Measurements from ENCODE around the gene LHPP. TPM values are rescaled to one million over a fixed set of nuclear protein-coding genes. Genes with fewer than 3 reads are reported as not detected.
A peak's percentile ranks its signal among the peaks of the same experiment; 100 is the strongest.

LHPP gene
- total RNA-seq, 1 donor from 2014 or later: 8.8 TPM

DNA sequence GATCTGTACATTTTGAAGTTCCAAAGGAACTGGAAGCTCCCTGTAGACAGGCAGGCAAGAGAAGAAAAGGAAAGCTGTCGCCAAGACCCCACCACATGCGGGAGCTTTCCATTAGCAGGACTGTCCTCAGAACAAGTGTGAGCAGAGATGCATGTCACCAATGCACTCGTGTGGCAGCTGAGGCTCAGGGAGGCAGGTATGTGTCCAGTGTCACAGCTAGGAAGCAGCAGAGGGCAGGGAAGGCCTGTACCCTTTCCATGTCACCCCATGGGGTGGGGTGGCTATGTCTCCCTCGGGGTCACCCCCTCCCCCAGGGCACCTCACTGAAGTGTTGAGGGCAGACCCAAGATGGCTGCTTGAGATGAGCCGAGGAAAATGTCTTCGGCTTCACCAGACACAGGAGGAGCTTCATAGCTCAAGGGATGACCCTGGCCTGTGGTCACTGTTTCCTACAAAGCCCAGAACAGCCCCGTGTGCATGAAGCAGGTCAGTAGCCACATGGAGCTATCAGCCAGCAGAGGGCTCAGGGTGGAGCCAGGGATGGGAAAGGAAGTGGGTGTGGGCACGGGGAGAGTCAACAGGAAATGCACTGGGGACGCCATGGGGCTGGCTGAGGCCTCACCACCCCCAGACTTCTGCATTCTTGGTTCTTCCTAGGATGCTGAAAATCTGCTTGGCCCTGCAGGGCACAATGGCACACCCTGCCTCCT is 186.0 kb downstream of the LHPP start:
- H3K36me3 Mint-ChIP-seq (ENCODE audit: low read depth): no peaks in the 10 kb centered on the region
- peaks cover 34% of the 10 kb centered on the region for H3K4me1 Mint-ChIP-seq
- H3K4me3 Mint-ChIP-seq: no peak overlapping the region
- no peaks in the 10 kb centered on the region for H3K27me3 Mint-ChIP-seq (ENCODE audit: low read depth)
- TF ChIP-seq, protein P1, sequence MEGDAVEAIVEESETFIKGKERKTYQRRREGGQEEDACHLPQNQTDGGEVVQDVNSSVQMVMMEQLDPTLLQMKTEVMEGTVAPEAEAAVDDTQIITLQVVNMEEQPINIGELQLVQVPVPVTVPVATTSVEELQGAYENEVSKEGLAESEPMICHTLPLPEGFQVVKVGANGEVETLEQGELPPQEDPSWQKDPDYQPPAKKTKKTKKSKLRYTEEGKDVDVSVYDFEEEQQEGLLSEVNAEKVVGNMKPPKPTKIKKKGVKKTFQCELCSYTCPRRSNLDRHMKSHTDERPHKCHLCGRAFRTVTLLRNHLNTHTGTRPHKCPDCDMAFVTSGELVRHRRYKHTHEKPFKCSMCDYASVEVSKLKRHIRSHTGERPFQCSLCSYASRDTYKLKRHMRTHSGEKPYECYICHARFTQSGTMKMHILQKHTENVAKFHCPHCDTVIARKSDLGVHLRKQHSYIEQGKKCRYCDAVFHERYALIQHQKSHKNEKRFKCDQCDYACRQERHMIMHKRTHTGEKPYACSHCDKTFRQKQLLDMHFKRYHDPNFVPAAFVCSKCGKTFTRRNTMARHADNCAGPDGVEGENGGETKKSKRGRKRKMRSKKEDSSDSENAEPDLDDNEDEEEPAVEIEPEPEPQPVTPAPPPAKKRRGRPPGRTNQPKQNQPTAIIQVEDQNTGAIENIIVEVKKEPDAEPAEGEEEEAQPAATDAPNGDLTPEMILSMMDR (conservative IDR thresholded peaks at IDR 0.05): no peak
- no peaks in the 10 kb centered on the region for H3K9me3 Mint-ChIP-seq
- no peak for DNase-seq (ENCODE audit: low read depth, low spot score)
- H3K27ac Mint-ChIP-seq (ENCODE audit: unreplicated experiment): peak overlapping the region; percentile 83

DNA sequence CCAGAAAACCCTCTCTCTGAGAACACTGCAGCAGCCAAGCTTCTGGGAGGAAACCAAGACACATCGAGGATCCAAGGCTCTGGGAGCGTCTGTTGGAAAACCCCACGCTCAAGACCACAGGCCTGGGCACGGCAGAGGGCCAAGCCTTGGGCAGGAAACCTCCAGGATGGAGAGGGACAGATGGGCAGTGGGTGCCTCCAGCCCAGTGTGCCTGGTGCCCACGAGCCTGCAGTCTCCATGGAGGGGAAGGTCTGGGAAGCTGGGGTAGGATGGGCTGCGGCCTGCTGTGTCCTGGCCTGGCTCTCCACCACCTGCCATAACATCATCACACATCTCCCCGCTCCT is 186.5 kb downstream of the LHPP start:
- DNase-seq (ENCODE audit: low read depth, low spot score): no peak
- Mint-ChIP-seq H3K27me3 (ENCODE audit: low read depth) (no peaks in the 10 kb centered on the region), H3K4me1 (peaks cover 29% of the 10 kb centered on the region), H3K36me3 (ENCODE audit: low read depth) (no peaks in the 10 kb centered on the region), H3K4me3 (no peak overlapping the region), H3K27ac (ENCODE audit: unreplicated experiment) (peak overlapping the region; percentile 83), H3K9me3 (no peaks in the 10 kb centered on the region)
- TF ChIP-seq, protein P1 (conservative IDR thresholded peaks at IDR 0.05): no peak

DNA sequence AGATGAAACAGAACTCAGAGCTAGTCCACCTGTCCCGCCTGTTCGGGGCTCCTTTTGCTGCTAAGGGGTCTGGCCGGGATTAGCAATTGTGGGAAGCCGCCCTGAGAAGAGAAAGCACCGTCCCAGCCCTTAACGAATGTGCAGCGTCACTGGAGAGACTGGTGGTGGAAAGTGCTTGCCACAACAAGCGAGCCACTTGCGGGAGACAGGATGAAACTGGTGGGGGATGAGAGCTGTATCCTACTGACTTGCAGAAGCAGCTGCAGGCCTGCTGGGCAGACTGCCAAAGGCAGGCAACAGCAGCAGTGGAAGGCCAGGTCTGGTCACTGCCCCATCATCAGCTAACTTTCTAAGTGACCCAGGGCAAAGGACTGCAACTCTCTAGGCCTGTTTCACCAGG is 187.1 kb downstream of the LHPP start:
- TF ChIP-seq, protein P1 (conservative IDR thresholded peaks at IDR 0.05): no peak
- H3K9me3 Mint-ChIP-seq: no peaks in the 10 kb centered on the region
- no peaks in the 10 kb centered on the region for H3K27me3 Mint-ChIP-seq (ENCODE audit: low read depth)
- H3K27ac Mint-ChIP-seq (ENCODE audit: unreplicated experiment): peak overlapping the region; percentile 62
- peaks cover 23% of the 10 kb centered on the region for H3K4me1 Mint-ChIP-seq
- no peak overlapping the region for H3K4me3 Mint-ChIP-seq
- no peak for DNase-seq (ENCODE audit: low read depth, low spot score)
- no peaks in the 10 kb centered on the region for H3K36me3 Mint-ChIP-seq (ENCODE audit: low read depth)

DNA sequence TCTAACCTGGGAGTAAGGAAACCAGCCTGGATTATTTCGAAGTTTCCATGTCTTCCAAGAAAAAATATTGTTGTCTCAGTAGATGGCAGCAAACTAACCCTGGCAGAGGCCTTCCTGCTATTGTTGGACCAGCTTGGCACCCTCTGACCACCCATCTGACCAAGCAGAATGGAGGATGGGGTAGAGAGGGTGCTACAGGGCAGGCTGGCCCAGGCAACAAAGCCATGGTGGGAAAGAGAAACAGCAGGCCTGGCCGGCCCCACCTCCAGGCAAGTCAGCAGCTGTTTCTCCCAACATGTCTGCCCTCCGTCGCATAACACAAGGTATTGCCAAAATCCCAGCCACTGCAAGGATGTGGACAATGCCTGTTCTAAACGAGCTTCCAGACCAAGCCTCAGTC is 187.6 kb downstream of the LHPP start:
- Mint-ChIP-seq H3K36me3 (ENCODE audit: low read depth) (no peaks in the 10 kb centered on the region), H3K4me1 (peaks cover 18% of the 10 kb centered on the region), H3K27ac (ENCODE audit: unreplicated experiment) (no peak overlapping the region), H3K27me3 (ENCODE audit: low read depth) (no peaks in the 10 kb centered on the region), H3K9me3 (no peaks in the 10 kb centered on the region), H3K4me3 (no peak overlapping the region)
- TF ChIP-seq, protein P1 (conservative IDR thresholded peaks at IDR 0.05): no peak
- no peak for DNase-seq (ENCODE audit: low read depth, low spot score)

DNA sequence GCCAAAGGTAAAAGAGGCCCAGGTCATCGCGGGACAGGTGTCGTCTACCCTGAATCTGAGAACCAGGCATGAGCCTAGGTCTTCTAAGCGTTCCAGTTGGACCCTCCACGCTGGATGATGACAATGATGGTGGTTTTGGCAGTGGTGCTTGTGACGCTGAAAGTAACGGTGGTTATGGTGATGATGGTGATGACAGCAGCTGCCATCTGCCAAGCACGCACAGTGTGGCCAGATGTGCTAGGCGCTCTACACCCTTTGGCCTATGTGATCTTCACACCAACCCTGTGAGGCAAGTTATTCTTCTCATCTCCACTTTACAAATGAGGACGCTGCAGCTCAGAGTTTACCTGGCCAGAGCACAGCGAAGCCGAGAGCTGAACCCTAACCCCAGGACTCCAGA is 188.6 kb downstream of the LHPP start:
- Mint-ChIP-seq H3K4me3 (no peak overlapping the region), H3K27ac (ENCODE audit: unreplicated experiment) (peak overlapping the region; percentile 16), H3K4me1 (peaks cover 14% of the 10 kb centered on the region), H3K9me3 (no peaks in the 10 kb centered on the region), H3K27me3 (ENCODE audit: low read depth) (no peaks in the 10 kb centered on the region), H3K36me3 (ENCODE audit: low read depth) (no peaks in the 10 kb centered on the region)
- no peak for DNase-seq (ENCODE audit: low read depth, low spot score)
- TF ChIP-seq, protein P1 (conservative IDR thresholded peaks at IDR 0.05): no peak

Measured in neural crest cell (in vitro differentiated cells).